ENCODE results near the gene FERMT1. TPM values are rescaled to one million over a fixed set of nuclear protein-coding genes. Genes with fewer than 3 reads are reported as not detected.

Gene FERMT1
- total and polyA plus RNA-seq, 2 of the 13 experiments (the other 11 are each of a cell fraction or from before 2014, with no cell fraction given) = 15.8 to 29.5 TPM

- CTCF ChIA-PET (ENCODE audit: low intra/inter-chr PET ratio, low total read pairs) = no interaction called here
- in situ Hi-C loops (cut with HindIII; ENCODE audit: extremely low pct_ligation_motif_present, low pct_unique_long_range_greater_than_20kb) (no loop called here), intact Hi-C loops (cut with micrococcal nuclease; ENCODE audit: unreplicated experiment) (no loop called here)
- WGBS (ENCODE audit: low lambda C conversion rate) = 91% methylated on average over 3 of the region's 3 CpGs
- DNase-seq (ENCODE audit: low spot score) (no peak), ATAC-seq (no peak), FAIRE-seq (no peak)
- BruUV-seq (replicated peaks) = no TSS peak
- Histone ChIP-seq H2AFZ (ENCODE audit: low read length) (no peak overlapping the region), H3K9ac (ENCODE audit: insufficient read depth, low read depth, low read length) (no peak overlapping the region), H3K4me2 (ENCODE audit: low read depth, low read length) (no peak overlapping the region), H3K27me3 (ENCODE audit: control insufficient read depth in 1 of 2, insufficient read depth in 2 of 2, low read length in 2 of 2) (no peaks in the 10 kb centered on the region), H4K20me1 (ENCODE audit: insufficient read depth, low read length) (peaks cover 19% of the 10 kb centered on the region), H3K79me2 (ENCODE audit: insufficient read depth, low read length) (peaks cover 68% of the 10 kb centered on the region), H3K4me1 (ENCODE audit: insufficient read depth, low read length) (peaks cover 5% of the 10 kb centered on the region), H3K27ac (ENCODE audit: extremely low read length, insufficient read depth, low read length) (no peak overlapping the region), H3K4me3 (replicated peaks in 1 of 3; ENCODE audit: insufficient read depth in 1 of 3, low read depth in 2 of 3, low read length in 3 of 3) (no peak overlapping the region), H3K36me3 (replicated peaks in 1 of 2; ENCODE audit: control insufficient read depth in 1 of 2, insufficient read depth in 2 of 2, low read length in 2 of 2) (peaks cover 22 to 73% of the 10 kb centered on the region in 2 experiments), H3K9me3 (ENCODE audit: low read length) (peaks cover 6% of the 10 kb centered on the region; the same call in 1 of the 2 replicates)
- no peak for TF ChIP-seq MED1 (CRISPR knock-in tag; IDR thresholded peaks at IDR 0.05)
- TF ChIP-seq ZNF484 (CRISPR knock-in tag; IDR thresholded peaks at IDR 0.05; ENCODE audit: borderline replicate concordance, low read depth) = no peak
- TF ChIP-seq ZNF773 (CRISPR knock-in tag; IDR thresholded peaks at IDR 0.05; ENCODE audit: borderline replicate concordance) = no peak
- TF ChIP-seq ZNF263 (CRISPR knock-in tag; IDR thresholded peaks at IDR 0.05) = no peak
- TF ChIP-seq THAP9 (CRISPR knock-in tag; IDR thresholded peaks at IDR 0.05; ENCODE audit: borderline replicate concordance) = no peak
- no peak for TF ChIP-seq XRCC5 (optimal IDR thresholded peaks at IDR 0.05; ENCODE audit: low read length)
- TF ChIP-seq ZNF781 (CRISPR knock-in tag; IDR thresholded peaks at IDR 0.05; ENCODE audit: borderline replicate concordance, not compliant biosample characterization) = no peak
- TF ChIP-seq ZNF354B (CRISPR knock-in tag; IDR thresholded peaks at IDR 0.05) = no peak
- TF ChIP-seq GZF1 (CRISPR knock-in tag; IDR thresholded peaks at IDR 0.05) = no peak
- TF ChIP-seq HMG20B (CRISPR knock-in tag; conservative IDR thresholded peaks at IDR 0.05) = no peak
- no peak for TF ChIP-seq E2F5 (CRISPR knock-in tag; conservative IDR thresholded peaks at IDR 0.05)
- no peak for TF ChIP-seq ZNF580 (CRISPR knock-in tag; IDR thresholded peaks at IDR 0.05; ENCODE audit: borderline replicate concordance, low read depth)
- POLR2A ChIA-PET = interaction anchor here (1.2 to 1.5 kb wide), 3 partner anchors 10 to 18 kb away, joined by 3 read pairs; no protein-coding TSS in a partner anchor
Observed at GRCh38 chr20:6026051-6026450, 96.8 kb downstream of the FERMT1 start.

Other genes with a start within 250 kb of the FERMT1 start
- 0.20 and 0.86 TPM in 2 replicates for gene CHGB, start 211.5 kb downstream of the FERMT1 start, total RNA-seq (2016; rRNA removed; fragmentation: Illumina TruSeq; extraction: Trizol)
- 0.26 and 0.28 TPM in 2 replicates for gene CHGB, start 211.5 kb downstream of the FERMT1 start, polyA plus RNA-seq (2011; rRNA removed)
- 37.8 and 51.1 TPM in 2 replicates for gene TRMT6, start 172.5 kb downstream of the FERMT1 start, total RNA-seq (2016; rRNA removed; fragmentation: Illumina TruSeq; extraction: Trizol)
- gene TRMT6, start 172.5 kb downstream of the FERMT1 start, polyA plus RNA-seq (2011; rRNA removed) = 8.9 and 10.5 TPM in 2 replicates
- 59.3 and 91.2 TPM in 2 replicates for gene MCM8, start 172.4 kb downstream of the FERMT1 start, total RNA-seq (2016; rRNA removed; fragmentation: Illumina TruSeq; extraction: Trizol)
- gene MCM8, start 172.4 kb downstream of the FERMT1 start, polyA plus RNA-seq (2011; rRNA removed) = 7.7 and 11.5 TPM in 2 replicates
- gene CRLS1, start 116.9 kb downstream of the FERMT1 start, total RNA-seq (2016; rRNA removed; fragmentation: Illumina TruSeq; extraction: Trizol) = 281 and 337 TPM in 2 replicates
- gene CRLS1, start 116.9 kb downstream of the FERMT1 start, polyA plus RNA-seq (2011; rRNA removed) = 188 and 295 TPM in 2 replicates
- 0.20 and 0.25 TPM in 2 replicates for gene LRRN4, start 69.0 kb downstream of the FERMT1 start, total RNA-seq (2016; rRNA removed; fragmentation: Illumina TruSeq; extraction: Trizol)
- 0.10 and 0.15 TPM in 2 replicates for gene LRRN4, start 69.0 kb downstream of the FERMT1 start, polyA plus RNA-seq (2011; rRNA removed)